H9 (cell line): ENCODE data around the gene LMTK3. TPM values are rescaled to one million over a fixed set of nuclear protein-coding genes. Genes with fewer than 3 reads are reported as not detected.

Experiments used
- DNase-seq: peaks from one replicate; pipeline ENCODE4 v3.0.0-alpha.2; 2017
- H2AFZ ChIP-seq: one replicate; pipeline ENCODE4 v1.6.1; 2013; ENCODE audit warnings: mild to moderate bottlenecking, low read length, control low read depth, moderate library complexity
- H2AK5ac ChIP-seq: 2 replicates; pipeline ENCODE4 v1.6.1; 2013; ENCODE audit warnings: low read length, control low read depth, mixed read lengths; ENCODE audit not compliant: insufficient read length
- H2BK120ac ChIP-seq: one replicate; pipeline ENCODE4 v1.6.1; 2013; ENCODE audit warnings: low read depth, mild to moderate bottlenecking, low read length, control low read depth, inconsistent platforms; ENCODE audit not compliant: poor library complexity, severe bottlenecking
- H2BK12ac ChIP-seq: 2 replicates; pipeline ENCODE4 v1.6.1; 2013; ENCODE audit warnings: low read length, control low read depth, mixed read lengths, low read depth; ENCODE audit not compliant: insufficient read length
- H2BK15ac ChIP-seq: 2 replicates; pipeline ENCODE4 v1.6.1; 2013; ENCODE audit warnings: low read depth, low read length, control low read depth
- H2BK20ac ChIP-seq: one replicate; pipeline ENCODE4 v1.6.1; 2013; ENCODE audit warnings: low read depth, mild to moderate bottlenecking, low read length, control low read depth, inconsistent platforms; ENCODE audit not compliant: poor library complexity, severe bottlenecking
- H2BK5ac ChIP-seq: 2 replicates; pipeline ENCODE4 v1.6.1; 2013; ENCODE audit warnings: low read length, control low read depth, mixed read lengths; ENCODE audit not compliant: insufficient read length
- H3K14ac ChIP-seq: 2 replicates; pipeline ENCODE4 v1.6.1; 2013; ENCODE audit warnings: low read length, control low read depth; ENCODE audit not compliant: insufficient read depth
- H3K18ac ChIP-seq: 2 replicates; pipeline ENCODE4 v1.6.1; 2013; ENCODE audit warnings: low read depth, mild to moderate bottlenecking, mixed read lengths, low read length, control low read depth; ENCODE audit not compliant: insufficient read length
- H3K23ac ChIP-seq: 2 replicates; pipeline ENCODE4 v1.6.1; 2013; ENCODE audit warnings: low read length, control low read depth, mixed read lengths, low read depth; ENCODE audit not compliant: insufficient read length
- H3K23me2 ChIP-seq: 2 replicates; pipeline ENCODE4 v1.6.1; 2013; ENCODE audit warnings: low read depth, mild to moderate bottlenecking, mixed read lengths, low read length, control low read depth; ENCODE audit not compliant: insufficient read length, poor library complexity, severe bottlenecking
- H3K27ac ChIP-seq: 2 replicates; pipeline ENCODE4 v1.5.1; 2013; ENCODE audit warnings: low read length, control low read depth, mixed read lengths, low read depth; ENCODE audit not compliant: insufficient read length
- H3K27me3 ChIP-seq: 2 replicates; pipeline ENCODE4 v1.6.1; 2013; ENCODE audit warnings: low read length, control low read depth, inconsistent platforms; ENCODE audit not compliant: insufficient read depth
- H3K4ac ChIP-seq: 2 replicates; pipeline ENCODE4 v1.6.1; 2013; ENCODE audit warnings: low read depth, mild to moderate bottlenecking, control low read depth, inconsistent platforms, low read length, moderate library complexity
- H3K4me1 ChIP-seq: 2 replicates; pipeline ENCODE4 v1.6.1; 2013; ENCODE audit warnings: low read length, control low read depth, inconsistent platforms; ENCODE audit not compliant: insufficient read depth
- H3K4me2 ChIP-seq: 2 replicates; pipeline ENCODE4 v1.6.1; 2013; ENCODE audit warnings: low read length, control low read depth, mixed read lengths; ENCODE audit not compliant: insufficient read length, insufficient read depth
- H3K56ac ChIP-seq: 2 replicates; pipeline ENCODE4 v1.6.1; 2013; ENCODE audit warnings: low read depth, mild to moderate bottlenecking, mixed read lengths, low read length, control low read depth; ENCODE audit not compliant: insufficient read length
- H3K79me1 ChIP-seq: 2 replicates; pipeline ENCODE4 v1.6.1; 2013; ENCODE audit warnings: low read depth, mild to moderate bottlenecking, moderate library complexity, low read length, control low read depth, inconsistent platforms; ENCODE audit not compliant: insufficient read depth, poor library complexity, severe bottlenecking
- H3K79me2 ChIP-seq: 2 replicates; pipeline ENCODE4 v1.6.1; 2013; ENCODE audit warnings: low read length, control low read depth, inconsistent platforms; ENCODE audit not compliant: insufficient read depth
- H3K9ac ChIP-seq: 2 replicates; pipeline ENCODE4 v1.6.1; 2013; ENCODE audit warnings: low read length, control low read depth, mixed read lengths; ENCODE audit not compliant: insufficient read length; ENCODE audit errors: extremely low read depth
- H3K9me3 ChIP-seq: one replicate; pipeline ENCODE4 v1.6.1; 2013; ENCODE audit warnings: low read depth, low read length, inconsistent platforms; ENCODE audit not compliant: control insufficient read depth
- H3T11ph ChIP-seq: one replicate; pipeline ENCODE4 v1.6.1; 2013; ENCODE audit warnings: mild to moderate bottlenecking, low read length, control low read depth, inconsistent platforms
- H4K20me1 ChIP-seq: one replicate; pipeline ENCODE4 v1.6.1; 2013; ENCODE audit not compliant: control insufficient read depth, insufficient read length, insufficient read depth
- H4K5ac ChIP-seq: 2 replicates; pipeline ENCODE4 v1.6.1; 2013; ENCODE audit warnings: low read depth, mild to moderate bottlenecking, mixed read lengths, low read length, control low read depth; ENCODE audit not compliant: insufficient read length
- H4K8ac ChIP-seq: replicated peaks from 2 replicates; pipeline ENCODE4 v1.6.1; 2013; ENCODE audit warnings: low read length, control low read depth, mixed read lengths, low read depth; ENCODE audit not compliant: insufficient read length
- H4K91ac ChIP-seq: 2 replicates; pipeline ENCODE4 v1.6.1; 2013; ENCODE audit warnings: low read depth, mild to moderate bottlenecking, moderate library complexity, mixed read lengths, low read length, control low read depth; ENCODE audit not compliant: insufficient read length
- H3K27ac Mint-ChIP-seq, 3 experiments: 2 replicates in 2 of 3; 3 replicates in 1 of 3; pipeline ENCODE4 v1.8.0; 2020 to 2021; ENCODE audit warnings: mixed read lengths in 3 of 3, mild to moderate bottlenecking in 1 of 3, moderate library complexity in 1 of 3
- H3K27me3 Mint-ChIP-seq: 2 replicates; pipeline ENCODE4 v1.8.0; 2021; ENCODE audit warnings: low read depth, mild to moderate bottlenecking, moderate library complexity, mixed read lengths
- H3K36me3 Mint-ChIP-seq, 3 experiments: 2 replicates in 2 of 3; 3 replicates in 1 of 3; pipeline ENCODE4 v1.8.0; 2020 to 2021; ENCODE audit warnings: low read depth in 3 of 3, mixed read lengths in 3 of 3; ENCODE audit not compliant: insufficient read depth in 1 of 3
- H3K4me1 Mint-ChIP-seq, 2 experiments: 2 replicates each; pipeline ENCODE4 v1.8.0; 2020; ENCODE audit warnings: mixed read lengths in 2 of 2
- H3K4me3 Mint-ChIP-seq, 2 experiments: 2 replicates in 1 of 2; 3 replicates in 1 of 2; pipeline ENCODE4 v1.8.0; 2020 to 2021; ENCODE audit warnings: mild to moderate bottlenecking in 2 of 2, mixed read lengths in 2 of 2, moderate library complexity in 1 of 2
- H3K9me3 Mint-ChIP-seq, 2 experiments: 2 replicates in 1 of 2; 3 replicates in 1 of 2; pipeline ENCODE4 v1.8.0; 2020; ENCODE audit warnings: mild to moderate bottlenecking in 2 of 2, mixed read lengths in 2 of 2, moderate library complexity in 1 of 2
- WGBS: extraction: QIAGEN DNeasy Blood & Tissue Kit; methylation state at CpG from one replicate; pipeline ENCODE4 v1.1.7; 2013; ENCODE audit warnings: missing lambda C conversion rate, low lambda C conversion rate, mixed read lengths; ENCODE audit not compliant: insufficient read length; ENCODE audit errors: extremely low coverage; 5-methylcytosine and 5-hydroxymethylcytosine counted together
- total RNA-seq: library from RNA; stranded (reverse); gene quantifications from 2 replicates; pipeline ENCODE4 v1.2.1, GENCODE V29; 2021
- TF ChIP-seq, protein P1 (sequence below): fragments of 200-600 bp; sonication (generic); conservative IDR thresholded peaks from 3 replicates; pipeline ENCODE4 v1.8.0; 2021; ENCODE audit warnings: antibody characterized with exemption, mild to moderate bottlenecking

LMTK3 gene
- total RNA-seq, 1 experiment from 2014 or later: 14.4 TPM

DNA sequence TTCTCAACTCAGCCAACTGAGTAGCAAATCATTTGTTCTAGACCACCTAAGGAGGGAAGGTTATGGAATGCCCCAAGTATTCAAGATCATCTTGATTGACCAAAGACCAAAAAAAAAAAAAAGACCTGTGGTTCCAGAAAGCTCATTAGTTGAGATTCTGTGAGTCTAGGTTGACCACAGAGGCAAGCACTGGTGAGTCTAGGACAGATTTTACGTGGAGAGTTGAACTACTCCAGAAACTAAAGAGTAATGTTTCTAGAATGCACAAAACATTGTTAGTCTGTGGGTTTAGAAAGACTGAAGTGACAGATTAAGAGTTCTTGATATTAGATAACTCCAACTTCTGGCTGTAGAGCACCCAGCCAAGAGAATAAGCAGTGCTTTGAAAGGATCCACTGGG lies 46.4 kb downstream of the LMTK3 start:
- TF ChIP-seq, protein P1, sequence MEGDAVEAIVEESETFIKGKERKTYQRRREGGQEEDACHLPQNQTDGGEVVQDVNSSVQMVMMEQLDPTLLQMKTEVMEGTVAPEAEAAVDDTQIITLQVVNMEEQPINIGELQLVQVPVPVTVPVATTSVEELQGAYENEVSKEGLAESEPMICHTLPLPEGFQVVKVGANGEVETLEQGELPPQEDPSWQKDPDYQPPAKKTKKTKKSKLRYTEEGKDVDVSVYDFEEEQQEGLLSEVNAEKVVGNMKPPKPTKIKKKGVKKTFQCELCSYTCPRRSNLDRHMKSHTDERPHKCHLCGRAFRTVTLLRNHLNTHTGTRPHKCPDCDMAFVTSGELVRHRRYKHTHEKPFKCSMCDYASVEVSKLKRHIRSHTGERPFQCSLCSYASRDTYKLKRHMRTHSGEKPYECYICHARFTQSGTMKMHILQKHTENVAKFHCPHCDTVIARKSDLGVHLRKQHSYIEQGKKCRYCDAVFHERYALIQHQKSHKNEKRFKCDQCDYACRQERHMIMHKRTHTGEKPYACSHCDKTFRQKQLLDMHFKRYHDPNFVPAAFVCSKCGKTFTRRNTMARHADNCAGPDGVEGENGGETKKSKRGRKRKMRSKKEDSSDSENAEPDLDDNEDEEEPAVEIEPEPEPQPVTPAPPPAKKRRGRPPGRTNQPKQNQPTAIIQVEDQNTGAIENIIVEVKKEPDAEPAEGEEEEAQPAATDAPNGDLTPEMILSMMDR: no peak
- Histone ChIP-seq H4K20me1 (no peaks in the 10 kb centered on the region), H3T11ph (no peak overlapping the region), H3K23ac (no peak overlapping the region), H2BK5ac (no peak overlapping the region), H3K27ac (no peak overlapping the region), H3K4me2 (no peak overlapping the region), H3K56ac (no peak overlapping the region), H4K91ac (no peak overlapping the region), H3K79me1 (peaks cover 1% of the 10 kb centered on the region), H3K14ac (no peak overlapping the region), H2BK12ac (no peak overlapping the region), H2AFZ (no peak overlapping the region), H2BK20ac (no peak overlapping the region), H3K79me2 (no peaks in the 10 kb centered on the region; the same call in 1 of the 2 replicates), H3K9ac (no peak overlapping the region), H3K27me3 (no peaks in the 10 kb centered on the region), H2BK15ac (no peak overlapping the region), H3K18ac (no peak overlapping the region), H3K9me3 (no peaks in the 10 kb centered on the region), H4K8ac (no peak overlapping the region), H2AK5ac (no peak overlapping the region), H3K23me2 (no peaks in the 10 kb centered on the region), H3K4me1 (no peaks in the 10 kb centered on the region), H4K5ac (no peak overlapping the region), H3K4ac (no peak overlapping the region), H2BK120ac (no peak overlapping the region)
- Mint-ChIP-seq H3K4me1 (peaks cover 8 to 16% of the 10 kb centered on the region in 2 experiments), H3K9me3 (no peaks in the 10 kb centered on the region; a peak in 3 of 5 replicates), H3K36me3 (peaks cover 2 to 12% (median 8%) of the 10 kb centered on the region in 3 experiments; a peak in 6 of 7 replicates), H3K4me3 (no peak overlapping the region), H3K27ac (no peak overlapping the region), H3K27me3 (peaks cover 5% of the 10 kb centered on the region)
- DNase-seq: no peak
- no CpG with 5 or more reads among the region's 1 CpG for WGBS
